HCT116 (cell line): ENCODE data around the gene SF3B4. TPM values are rescaled to one million over a fixed set of nuclear protein-coding genes. Genes with fewer than 3 reads are reported as not detected.

Source experiments
- ATAC-seq: fragments of 200-7000 bp; cut with Tn5 transposase; 2 replicates; pipeline ENCODE4 v1.9.1; 2020; ENCODE audit warnings: mild to moderate bottlenecking, moderate library complexity
- BruUV-seq: library from RNA; stranded (reverse); fragments of 400-500 nt; replicated peaks from 2 replicates; lab custom pipeline; 2021; lab: Mats Ljungman, UMichigan
- CTCF ChIA-PET: fragments of 300-600 bp; sonication (Branson Sonifier 250); formaldehyde crosslinking; loops from one replicate; lab custom pipeline; 2021; ENCODE audit warnings: antibody characterized with exemption; lab: Charles Lee
- POLR2A ChIA-PET: fragments of 300-600, 350-600 bp; sonication (Branson Sonifier 250); formaldehyde crosslinking; loops from one replicate; lab custom pipeline; 2021; ENCODE audit warnings: antibody characterized with exemption; lab: Charles Lee
- RAD21 ChIA-PET, 2 experiments: fragments of 300-600 bp; sonication (Branson Sonifier 250); formaldehyde crosslinking; loops; one replicate each; lab custom pipeline; 2023; ENCODE audit warnings: low total read pairs in 2 of 2; ENCODE audit not compliant: uncharacterized antibody in 2 of 2, unreplicated experiment in 2 of 2, low non-redundant PET in 1 of 2; lab: Charles Lee
- DNase-seq: peaks from one replicate; pipeline ENCODE4 v3.0.0-alpha.2; 2010; ENCODE audit warnings: low read depth, low spot score
- H2AFZ ChIP-seq: fragments of 200-600 bp; shearing (Covaris generic), sonication (generic); 2 replicates; pipeline ENCODE4 v1.6.1; 2017; ENCODE audit warnings: low read depth, mixed run types, mixed read lengths, antibody characterized with exemption, low read length; ENCODE audit not compliant: poor library complexity, severe bottlenecking
- H3K27ac ChIP-seq: 2 replicates; pipeline ENCODE4 v1.5.1; 2012; ENCODE audit warnings: low read depth, low read length
- H3K27me3 ChIP-seq: fragments of 200-600 bp; sonication (generic); 2 replicates; pipeline ENCODE4 v1.6.1; 2016; ENCODE audit warnings: mixed run types, low read length, mixed read lengths; ENCODE audit not compliant: insufficient read depth
- H3K36me3 ChIP-seq, 2 experiments: fragments of 200-500 bp in 1 of 2; fragments of 200-600 bp in 1 of 2; sonication (Bioruptor generic) in 1 of 2; sonication (generic) in 1 of 2; 2 replicates each; pipeline versions ENCODE4 v1.5.1 to v1.6.1; 2014 to 2016; ENCODE audit warnings: low read length in 2 of 2, inconsistent platforms in 1 of 2, mixed read lengths in 1 of 2, mixed run types in 1 of 2; ENCODE audit not compliant: insufficient read depth in 2 of 2, control insufficient read depth in 1 of 2
- H3K4me1 ChIP-seq, 2 experiments: fragments of 200-600 bp in 1 of 2; sonication (generic) in 1 of 2; 2 replicates each; pipeline versions ENCODE4 v1.5.1 to v1.6.1; 2012 to 2017; ENCODE audit warnings: low read length in 2 of 2, inconsistent platforms in 1 of 2, mild to moderate bottlenecking in 1 of 2, mixed read lengths in 1 of 2, mixed run types in 1 of 2, moderate library complexity in 1 of 2; ENCODE audit not compliant: insufficient read depth in 2 of 2, control insufficient read depth in 1 of 2
- H3K4me2 ChIP-seq: fragments of 200-600 bp; sonication (generic); 2 replicates; pipeline ENCODE4 v1.6.1; 2017; ENCODE audit warnings: mixed run types, low read length, mixed read lengths
- H3K4me3 ChIP-seq, 2 experiments: fragments of 200-600 bp in 1 of 2; sonication (generic) in 1 of 2; replicated peaks in 1 of 2; 2 replicates each; pipeline ENCODE4 v1.5.1; 2011 to 2016; ENCODE audit warnings: low read length in 2 of 2, control low read depth in 1 of 2, low read depth in 1 of 2, mild to moderate bottlenecking in 1 of 2, mixed read lengths in 1 of 2, mixed run types in 1 of 2
- H3K79me2 ChIP-seq: fragments of 200-600 bp; sonication (generic); 2 replicates; pipeline ENCODE4 v1.6.1; 2017; ENCODE audit warnings: mild to moderate bottlenecking, mixed run types, low read length, moderate library complexity, mixed read lengths; ENCODE audit not compliant: insufficient read depth
- H3K9ac ChIP-seq: fragments of 200-600 bp; sonication (generic); 2 replicates; pipeline ENCODE4 v1.6.1; 2016; ENCODE audit warnings: low read length, mixed read lengths
- H3K9me2 ChIP-seq: fragments of 200-600 bp; sonication (generic), shearing (Covaris generic); 2 replicates; pipeline ENCODE4 v1.6.1; 2017; ENCODE audit warnings: mixed run types, mild to moderate bottlenecking, moderate library complexity; ENCODE audit not compliant: insufficient read depth
- H3K9me3 ChIP-seq, 2 experiments: fragments of 200-500 bp in 1 of 2; fragments of 200-600 bp in 1 of 2; sonication (Bioruptor generic) in 1 of 2; sonication (generic) in 1 of 2; 2 replicates each; pipeline ENCODE4 v1.6.1; 2014 to 2017; ENCODE audit warnings: low read length in 2 of 2, mixed read lengths in 2 of 2, inconsistent platforms in 1 of 2, low read depth in 1 of 2, mild to moderate bottlenecking in 1 of 2, mixed run types in 1 of 2, moderate library complexity in 1 of 2; ENCODE audit not compliant: control insufficient read depth in 1 of 2, insufficient read depth in 1 of 2
- H4K20me1 ChIP-seq: fragments of 200-600 bp; sonication (generic), shearing (Covaris generic); 2 replicates; pipeline ENCODE4 v1.6.1; 2017; ENCODE audit warnings: mixed run types, mild to moderate bottlenecking, moderate library complexity; ENCODE audit not compliant: insufficient read depth
- ELF1 ChIP-seq: IDR thresholded peaks from 2 replicates; pipeline ENCODE4 v1.6.1; 2012; ENCODE audit warnings: low read depth, borderline replicate concordance
- EZH2 ChIP-seq: fragments of 200-600 bp; sonication (generic); IDR thresholded peaks from 2 replicates; pipeline ENCODE4 v1.6.1; 2017; ENCODE audit warnings: antibody characterized with exemption, mixed run types
- EZH2phosphoT487 ChIP-seq: fragments of 200-600 bp; IDR thresholded peaks from 2 replicates; pipeline ENCODE4 v1.6.1; 2018; ENCODE audit warnings: antibody characterized with exemption, borderline replicate concordance
- FOSL1 ChIP-seq: IDR thresholded peaks from 2 replicates; pipeline ENCODE4 v1.6.1; 2012; ENCODE audit warnings: low read depth
- JUND ChIP-seq: IDR thresholded peaks from 2 replicates; pipeline ENCODE4 v1.6.1; 2012
- POLR2A ChIP-seq: IDR thresholded peaks from 2 replicates; pipeline ENCODE4 v1.7.0; 2011; ENCODE audit warnings: borderline replicate concordance; ENCODE audit not compliant: insufficient read depth, insufficient read length; ENCODE audit errors: extremely low read depth
- RAD21 ChIP-seq: IDR thresholded peaks from 2 replicates; pipeline ENCODE4 v1.6.1; 2012; ENCODE audit warnings: low read depth, mild to moderate bottlenecking
- SP1 ChIP-seq: IDR thresholded peaks from 2 replicates; pipeline ENCODE4 v1.6.1; 2012; ENCODE audit warnings: low read depth
- SRF ChIP-seq: IDR thresholded peaks from 2 replicates; pipeline ENCODE4 v1.6.1; 2012; ENCODE audit warnings: low read depth
- ZBTB33 ChIP-seq: IDR thresholded peaks from 2 replicates; pipeline ENCODE4 v1.6.1; 2011; ENCODE audit warnings: mild to moderate bottlenecking, low read length, moderate library complexity; ENCODE audit not compliant: insufficient replicate concordance; ENCODE audit errors: extremely low read depth
- ZFX ChIP-seq: fragments of 450-650 bp; IDR thresholded peaks from 2 replicates; pipeline ENCODE4 v1.6.1; 2017
- ZNF274 ChIP-seq: fragments of 200-500 bp; sonication (Bioruptor generic); IDR thresholded peaks from 2 replicates; pipeline ENCODE4 v1.6.1; 2014; ENCODE audit warnings: mild to moderate bottlenecking, low read depth, low read length, inconsistent platforms
- intact Hi-C: fragments of 100-400 bp; cut with micrococcal nuclease; formaldehyde crosslinking; loops from 2 replicates; pipeline ENCODE4 v1.10.0; 2022
- total RNA-seq: library from RNA; stranded (reverse); gene quantifications from one replicate; pipeline ENCODE4 v1.2.1, GENCODE V29; 2021; ENCODE audit not compliant: unreplicated experiment
- TF ChIP-seq, protein P1 (sequence below), 3 experiments: fragments of 200-600 bp in 1 of 3; sonication (generic) in 1 of 3; IDR thresholded peaks in 2 of 3; conservative IDR thresholded peaks in 1 of 3; 2 replicates each; pipeline ENCODE4 v1.5.1; 2012 to 2017; ENCODE audit warnings: low read depth in 2 of 3, low read length in 2 of 3, antibody characterized with exemption in 1 of 3, borderline replicate concordance in 1 of 3, control low read depth in 1 of 3, mild to moderate bottlenecking in 1 of 3, mixed read lengths in 1 of 3, mixed run types in 1 of 3, moderate library complexity in 1 of 3; ENCODE audit not compliant: insufficient read depth in 1 of 3
- TF ChIP-seq, protein P2 (sequence below): IDR thresholded peaks from 2 replicates; pipeline ENCODE4 v1.6.1; 2012

Gene SF3B4
- total RNA-seq, 1 experiment from 2014 or later = 88.5 TPM

GRCh38 chr1:149925345-149925744 lies 2.3 kb downstream of the SF3B4 start:
- no peak overlapping the region for H3K9ac ChIP-seq
- no peak for DNase-seq
- H3K79me2 ChIP-seq = peaks cover 44% of the 10 kb centered on the region
- H3K4me2 ChIP-seq = no peak overlapping the region
- no peaks in the 10 kb centered on the region for H3K9me2 ChIP-seq
- no peak overlapping the region for H3K4me3 ChIP-seq
- ATAC-seq = no peak
- H4K20me1 ChIP-seq = peaks cover 5% of the 10 kb centered on the region; the same call in 1 of the 2 replicates
- peaks cover 36 to 45% of the 10 kb centered on the region in 2 experiments; a peak in 3 of 4 replicates for H3K36me3 ChIP-seq
- H3K4me1 ChIP-seq = peaks cover 9 to 18% of the 10 kb centered on the region in 2 experiments; a peak in 3 of 4 replicates
- no peak overlapping the region for H2AFZ ChIP-seq
- ChIA-PET CTCF (no interaction called here), RAD21 (no interaction called here), POLR2A (interaction anchor here (1.0 kb wide), 1 partner anchor 38 kb away, joined by 4 read pairs; a partner anchor contains a TSS)
- no TSS peak for BruUV-seq
- intact Hi-C loops = no loop called here
- TF ChIP-seq ZNF274 (no peak), ZBTB33 (no peak), ELF1 (no peak), SP1 (no peak), EZH2phosphoT487 (no peak), JUND (no peak), FOSL1 (no peak), SRF (no peak), POLR2A (no peak), RAD21 (no peak), EZH2 (no peak), ZFX (no peak)
- TF ChIP-seq, protein P1, sequence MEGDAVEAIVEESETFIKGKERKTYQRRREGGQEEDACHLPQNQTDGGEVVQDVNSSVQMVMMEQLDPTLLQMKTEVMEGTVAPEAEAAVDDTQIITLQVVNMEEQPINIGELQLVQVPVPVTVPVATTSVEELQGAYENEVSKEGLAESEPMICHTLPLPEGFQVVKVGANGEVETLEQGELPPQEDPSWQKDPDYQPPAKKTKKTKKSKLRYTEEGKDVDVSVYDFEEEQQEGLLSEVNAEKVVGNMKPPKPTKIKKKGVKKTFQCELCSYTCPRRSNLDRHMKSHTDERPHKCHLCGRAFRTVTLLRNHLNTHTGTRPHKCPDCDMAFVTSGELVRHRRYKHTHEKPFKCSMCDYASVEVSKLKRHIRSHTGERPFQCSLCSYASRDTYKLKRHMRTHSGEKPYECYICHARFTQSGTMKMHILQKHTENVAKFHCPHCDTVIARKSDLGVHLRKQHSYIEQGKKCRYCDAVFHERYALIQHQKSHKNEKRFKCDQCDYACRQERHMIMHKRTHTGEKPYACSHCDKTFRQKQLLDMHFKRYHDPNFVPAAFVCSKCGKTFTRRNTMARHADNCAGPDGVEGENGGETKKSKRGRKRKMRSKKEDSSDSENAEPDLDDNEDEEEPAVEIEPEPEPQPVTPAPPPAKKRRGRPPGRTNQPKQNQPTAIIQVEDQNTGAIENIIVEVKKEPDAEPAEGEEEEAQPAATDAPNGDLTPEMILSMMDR (IDR thresholded peaks at IDR 0.05 in 2 of 3, conservative IDR thresholded peaks at IDR 0.05 in 1 of 3; ENCODE audit: borderline replicate concordance in 1 of 3, insufficient read depth in 1 of 3, low read depth in 2 of 3, low read length in 2 of 3) = no peak
- TF ChIP-seq, protein P2, sequence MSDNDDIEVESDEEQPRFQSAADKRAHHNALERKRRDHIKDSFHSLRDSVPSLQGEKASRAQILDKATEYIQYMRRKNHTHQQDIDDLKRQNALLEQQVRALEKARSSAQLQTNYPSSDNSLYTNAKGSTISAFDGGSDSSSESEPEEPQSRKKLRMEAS = no peak
- no peaks in the 10 kb centered on the region for H3K27me3 ChIP-seq
- H3K27ac ChIP-seq = no peak overlapping the region
- H3K9me3 ChIP-seq = no peaks in the 10 kb centered on the region
